ENCODE results near the gene MORC1.

MORC1 gene, protein sequence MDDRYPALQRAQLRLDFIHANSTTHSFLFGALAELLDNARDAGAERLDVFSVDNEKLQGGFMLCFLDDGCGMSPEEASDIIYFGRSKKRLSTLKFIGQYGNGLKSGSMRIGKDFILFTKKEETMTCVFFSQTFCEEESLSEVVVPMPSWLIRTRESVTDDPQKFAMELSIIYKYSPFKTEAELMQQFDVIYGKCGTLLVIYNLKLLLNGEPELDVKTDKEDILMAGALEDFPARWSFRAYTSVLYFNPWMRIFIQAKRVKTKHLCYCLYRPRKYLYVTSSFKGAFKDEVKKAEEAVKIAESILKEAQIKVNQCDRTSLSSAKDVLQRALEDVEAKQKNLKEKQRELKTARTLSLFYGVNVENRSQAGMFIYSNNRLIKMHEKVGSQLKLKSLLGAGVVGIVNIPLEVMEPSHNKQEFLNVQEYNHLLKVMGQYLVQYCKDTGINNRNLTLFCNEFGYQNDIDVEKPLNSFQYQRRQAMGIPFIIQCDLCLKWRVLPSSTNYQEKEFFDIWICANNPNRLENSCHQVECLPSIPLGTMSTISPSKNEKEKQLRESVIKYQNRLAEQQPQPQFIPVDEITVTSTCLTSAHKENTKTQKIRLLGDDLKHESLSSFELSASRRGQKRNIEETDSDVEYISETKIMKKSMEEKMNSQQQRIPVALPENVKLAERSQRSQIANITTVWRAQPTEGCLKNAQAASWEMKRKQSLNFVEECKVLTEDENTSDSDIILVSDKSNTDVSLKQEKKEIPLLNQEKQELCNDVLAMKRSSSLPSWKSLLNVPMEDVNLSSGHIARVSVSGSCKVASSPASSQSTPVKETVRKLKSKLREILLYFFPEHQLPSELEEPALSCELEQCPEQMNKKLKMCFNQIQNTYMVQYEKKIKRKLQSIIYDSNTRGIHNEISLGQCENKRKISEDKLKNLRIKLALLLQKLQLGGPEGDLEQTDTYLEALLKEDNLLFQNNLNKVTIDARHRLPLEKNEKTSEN

DNA sequence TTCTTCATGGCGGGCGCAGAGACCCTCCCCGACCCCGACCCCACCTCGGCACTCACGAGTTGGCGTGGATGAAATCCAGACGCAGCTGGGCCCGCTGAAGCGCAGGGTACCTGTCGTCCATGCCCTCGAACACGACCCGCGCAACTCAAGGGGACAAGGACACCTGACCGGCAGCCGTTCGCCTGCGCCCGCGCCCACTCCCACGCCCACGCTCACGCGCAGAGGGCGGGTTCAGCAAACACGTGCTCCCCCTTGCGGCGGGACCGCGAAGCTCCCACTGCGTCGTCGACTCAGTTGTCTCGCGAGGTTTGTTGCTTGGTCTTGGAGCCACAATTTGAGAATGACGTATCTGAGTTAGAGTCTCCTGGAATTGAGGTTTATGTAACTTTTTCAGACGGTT, at the start of gene MORC1:
TSS of gene MORC1 (minus strand) at position 196 of the 400 bp plus-strand sequence. CDS start at position 121, 75 bp downstream.
- Histone ChIP-seq H3K4me3 (ENCODE audit: low read length) (no peak within 1 kb of the TSS), H3K9me3 (ENCODE audit: control insufficient read depth, low read depth, low read length) (no peaks in the 10 kb centered on the region), H3K27ac (ENCODE audit: low read length) (no peak within 1 kb of the TSS), H3K27me3 (ENCODE audit: control insufficient read depth, insufficient read depth, low read length) (no peaks in the 10 kb centered on the region), H3K9ac (ENCODE audit: low read length) (no peak within 1 kb of the TSS), H3K4me1 (ENCODE audit: control insufficient read depth, low read depth, low read length) (no peaks in the 10 kb centered on the region), H3K36me3 (ENCODE audit: control insufficient read depth, low read depth, low read length) (no peaks in the 10 kb centered on the region)

DNA sequence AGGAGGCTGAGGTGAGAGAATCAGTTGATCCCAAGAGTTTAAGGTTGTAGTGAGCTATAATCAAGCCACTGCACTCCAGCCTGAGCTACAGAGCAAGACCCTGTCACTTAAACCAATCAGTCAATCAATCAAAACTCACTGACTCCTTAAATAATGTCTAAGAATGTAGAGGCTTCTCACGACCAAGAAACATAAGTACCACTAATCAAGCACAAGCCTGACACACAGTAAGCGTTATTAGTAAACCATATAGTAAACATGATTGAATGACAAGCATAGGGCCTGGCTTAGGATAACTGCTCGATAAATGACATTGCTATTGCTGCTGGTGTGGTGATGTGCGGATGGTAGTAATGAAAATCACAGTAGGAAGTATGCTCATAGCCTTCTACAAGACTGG, 48.0 kb upstream of the MORC1 start:
- Histone ChIP-seq H3K27ac (ENCODE audit: low read length) (no peak overlapping the region), H3K9ac (ENCODE audit: low read length) (no peak overlapping the region), H3K4me3 (ENCODE audit: low read length) (no peak overlapping the region), H3K4me1 (ENCODE audit: control insufficient read depth, low read depth, low read length) (peaks cover 3% of the 10 kb centered on the region), H3K9me3 (ENCODE audit: control insufficient read depth, low read depth, low read length) (no peaks in the 10 kb centered on the region), H3K27me3 (ENCODE audit: control insufficient read depth, insufficient read depth, low read length) (no peaks in the 10 kb centered on the region), H3K36me3 (ENCODE audit: control insufficient read depth, low read depth, low read length) (no peaks in the 10 kb centered on the region)

DNA sequence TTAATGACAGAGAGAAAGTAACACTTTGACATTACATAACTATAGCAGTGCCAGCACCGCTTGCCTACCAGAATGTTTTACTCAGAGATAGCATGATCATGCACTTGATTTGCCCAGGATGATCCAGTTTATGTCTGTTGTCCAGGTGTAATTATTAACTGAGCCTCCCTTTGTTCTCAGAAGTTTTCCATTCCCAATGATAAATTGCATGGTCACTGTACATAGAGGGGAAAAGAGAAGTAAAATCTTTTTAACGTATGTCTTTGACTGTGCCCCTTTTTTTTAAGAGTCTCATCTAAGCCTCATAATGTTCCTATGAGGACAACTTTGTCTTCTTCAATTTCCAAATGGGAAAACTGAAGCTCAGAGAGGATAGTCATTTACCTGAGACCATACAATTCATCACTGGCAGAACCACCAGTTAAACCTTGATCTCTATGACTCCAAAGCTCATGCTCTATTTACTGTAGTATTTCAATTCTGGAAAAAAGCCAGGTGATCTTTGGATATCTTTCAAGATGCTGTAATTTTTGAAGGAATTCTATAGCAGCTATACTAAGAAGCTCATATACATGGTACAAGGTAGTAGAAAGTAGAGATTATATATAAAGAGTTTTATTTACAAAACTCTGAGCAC, 43.7 kb upstream of the MORC1 start:
- no peaks in the 10 kb centered on the region for H3K4me1 ChIP-seq (ENCODE audit: control insufficient read depth, low read depth, low read length)
- no peak overlapping the region for H3K9ac ChIP-seq (ENCODE audit: low read length)
- H3K9me3 ChIP-seq (ENCODE audit: control insufficient read depth, low read depth, low read length) = no peaks in the 10 kb centered on the region
- no peaks in the 10 kb centered on the region for H3K27me3 ChIP-seq (ENCODE audit: control insufficient read depth, insufficient read depth, low read length)
- H3K4me3 ChIP-seq (ENCODE audit: low read length) = no peak overlapping the region
- H3K36me3 ChIP-seq (ENCODE audit: control insufficient read depth, low read depth, low read length) = no peaks in the 10 kb centered on the region
- H3K27ac ChIP-seq (ENCODE audit: low read length) = no peak overlapping the region

DNA sequence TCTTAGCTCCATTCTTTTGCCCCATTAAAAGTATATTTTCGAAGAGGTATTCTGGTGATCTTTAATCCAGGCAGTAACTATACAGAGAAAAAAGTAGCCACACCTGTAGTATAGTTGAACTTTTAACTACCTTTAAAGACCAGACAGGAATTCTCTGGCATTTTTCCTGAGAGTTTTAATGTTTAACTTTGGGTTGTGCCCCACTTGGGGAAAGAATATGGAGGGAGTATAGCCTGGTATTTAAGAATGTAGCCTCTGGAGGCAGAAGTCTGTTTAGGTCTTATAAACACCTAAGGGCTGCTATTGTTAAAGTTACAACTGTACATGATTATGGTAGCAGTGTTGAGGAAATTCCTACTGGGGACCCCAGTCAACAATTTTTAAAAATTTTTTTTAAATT, 37.9 kb upstream of the MORC1 start:
- Histone ChIP-seq H3K9ac (ENCODE audit: low read length) (no peak overlapping the region), H3K9me3 (ENCODE audit: control insufficient read depth, low read depth, low read length) (no peaks in the 10 kb centered on the region), H3K4me3 (ENCODE audit: low read length) (no peak overlapping the region), H3K27me3 (ENCODE audit: control insufficient read depth, insufficient read depth, low read length) (no peaks in the 10 kb centered on the region), H3K27ac (ENCODE audit: low read length) (no peak overlapping the region), H3K36me3 (ENCODE audit: control insufficient read depth, low read depth, low read length) (no peaks in the 10 kb centered on the region), H3K4me1 (ENCODE audit: control insufficient read depth, low read depth, low read length) (no peaks in the 10 kb centered on the region)

DNA sequence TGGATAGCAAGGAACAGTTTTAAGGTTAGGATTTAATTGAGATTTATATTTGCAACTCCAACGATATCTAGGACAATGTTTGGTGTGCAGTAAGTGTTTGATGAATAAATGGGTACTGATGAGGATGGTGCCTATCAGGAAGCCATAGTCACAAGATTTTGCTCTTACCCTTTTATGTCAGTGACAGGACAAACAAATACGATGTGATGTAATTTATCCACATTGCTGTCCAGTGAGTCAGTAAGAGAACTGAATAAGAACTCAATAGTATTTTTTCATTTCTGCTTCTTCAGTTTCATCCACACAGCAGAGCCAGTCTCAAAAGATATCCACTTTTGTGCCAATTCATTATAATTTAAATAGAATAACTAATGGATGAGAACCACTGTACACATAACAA, 37.0 kb upstream of the MORC1 start:
- Histone ChIP-seq H3K9me3 (ENCODE audit: control insufficient read depth, low read depth, low read length) (no peaks in the 10 kb centered on the region), H3K4me3 (ENCODE audit: low read length) (no peak overlapping the region), H3K36me3 (ENCODE audit: control insufficient read depth, low read depth, low read length) (no peaks in the 10 kb centered on the region), H3K4me1 (ENCODE audit: control insufficient read depth, low read depth, low read length) (no peaks in the 10 kb centered on the region), H3K27me3 (ENCODE audit: control insufficient read depth, insufficient read depth, low read length) (no peaks in the 10 kb centered on the region), H3K27ac (ENCODE audit: low read length) (no peak overlapping the region), H3K9ac (ENCODE audit: low read length) (no peak overlapping the region)

DNA sequence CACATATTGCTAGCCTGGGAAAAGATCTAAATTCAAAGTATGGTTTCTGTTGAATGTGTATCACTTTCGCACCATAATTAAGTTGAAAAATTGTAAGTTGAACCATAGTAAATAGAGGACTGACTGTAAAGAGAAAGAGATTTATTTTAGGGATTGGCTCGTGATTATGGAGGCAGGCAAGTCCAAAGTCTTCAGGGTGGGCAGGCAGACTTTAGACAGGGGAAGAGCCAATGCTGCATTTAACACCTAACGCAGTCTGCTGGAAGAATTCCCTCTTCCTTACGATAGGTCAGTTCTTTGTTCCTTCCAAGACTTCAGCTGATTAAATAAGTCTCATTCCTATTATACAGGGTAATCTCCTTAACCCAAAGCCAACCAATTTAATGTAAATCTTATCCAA, 34.4 kb upstream of the MORC1 start:
- peaks cover 5% of the 10 kb centered on the region for H3K4me1 ChIP-seq (ENCODE audit: control insufficient read depth, low read depth, low read length)
- no peak overlapping the region for H3K27ac ChIP-seq (ENCODE audit: low read length)
- no peaks in the 10 kb centered on the region for H3K36me3 ChIP-seq (ENCODE audit: control insufficient read depth, low read depth, low read length)
- no peaks in the 10 kb centered on the region for H3K27me3 ChIP-seq (ENCODE audit: control insufficient read depth, insufficient read depth, low read length)
- H3K9me3 ChIP-seq (ENCODE audit: control insufficient read depth, low read depth, low read length) = no peaks in the 10 kb centered on the region
- no peak overlapping the region for H3K4me3 ChIP-seq (ENCODE audit: low read length)
- no peak overlapping the region for H3K9ac ChIP-seq (ENCODE audit: low read length)

DNA sequence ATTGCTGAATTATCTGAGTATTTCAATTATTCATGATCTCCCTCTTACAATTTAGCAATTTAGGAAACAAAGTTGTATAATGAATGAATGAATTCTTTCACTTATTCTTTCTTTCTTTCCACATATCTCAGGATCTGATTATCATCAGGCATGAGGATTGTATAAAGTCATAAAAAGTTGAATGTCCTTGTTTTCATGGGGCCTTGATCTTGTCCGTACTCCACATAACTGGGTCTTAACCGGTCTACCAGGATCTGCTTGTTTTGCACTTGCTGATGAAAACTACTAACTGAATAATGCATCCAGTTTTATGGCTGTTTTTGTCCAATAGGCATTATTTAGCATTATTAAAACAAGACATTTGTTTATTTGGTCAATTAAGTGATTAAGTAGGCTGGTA, 31.1 kb upstream of the MORC1 start:
- Histone ChIP-seq H3K9me3 (ENCODE audit: control insufficient read depth, low read depth, low read length) (no peaks in the 10 kb centered on the region), H3K4me3 (ENCODE audit: low read length) (no peak overlapping the region), H3K9ac (ENCODE audit: low read length) (no peak overlapping the region), H3K4me1 (ENCODE audit: control insufficient read depth, low read depth, low read length) (peaks cover 5% of the 10 kb centered on the region), H3K36me3 (ENCODE audit: control insufficient read depth, low read depth, low read length) (no peaks in the 10 kb centered on the region), H3K27me3 (ENCODE audit: control insufficient read depth, insufficient read depth, low read length) (no peaks in the 10 kb centered on the region), H3K27ac (ENCODE audit: low read length) (no peak overlapping the region)

DNA sequence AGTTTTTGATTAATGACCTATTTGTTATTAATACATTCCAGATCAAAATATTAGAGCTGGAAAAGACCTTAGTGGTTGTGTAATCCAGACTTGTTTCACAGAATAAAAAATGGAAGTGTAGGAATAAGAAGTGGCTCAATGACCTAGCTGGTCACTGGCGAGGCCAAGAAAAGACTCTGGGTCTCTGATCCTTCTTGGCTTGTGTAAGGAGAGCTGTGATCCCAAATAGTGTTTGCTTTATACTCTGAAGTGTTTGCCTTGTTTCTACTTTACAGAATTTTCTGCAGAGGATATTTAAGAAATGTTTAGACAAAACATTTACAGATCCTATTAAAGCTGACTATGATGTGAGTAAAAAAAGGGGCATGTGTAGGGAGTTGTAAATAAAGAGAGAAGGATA, 25.7 kb upstream of the MORC1 start:
- H3K9ac ChIP-seq (ENCODE audit: low read length) = no peak overlapping the region

DNA sequence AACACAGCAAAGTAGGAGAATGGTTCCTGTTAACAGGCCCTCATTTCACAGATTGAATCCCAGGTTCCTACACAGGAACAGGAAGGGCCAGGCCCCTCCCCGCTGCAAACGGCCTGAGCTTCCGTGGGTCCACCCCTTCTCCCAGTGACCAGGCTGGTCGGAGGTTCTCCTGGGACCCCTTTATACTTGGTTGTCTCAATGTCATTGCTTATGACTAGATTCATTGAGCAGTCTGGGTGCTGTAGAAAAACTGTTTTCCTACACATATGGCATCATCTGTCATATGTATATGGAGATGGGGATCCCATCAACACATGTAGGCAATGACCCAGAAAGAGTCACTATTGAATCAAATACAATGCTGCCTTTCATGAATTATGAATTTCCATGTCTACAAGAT, 22.4 kb upstream of the MORC1 start:
- Histone ChIP-seq H3K4me3 (ENCODE audit: low read length) (no peak overlapping the region), H3K9ac (ENCODE audit: low read length) (no peak overlapping the region), H3K27ac (ENCODE audit: low read length) (no peak overlapping the region), H3K4me1 (ENCODE audit: control insufficient read depth, low read depth, low read length) (no peaks in the 10 kb centered on the region), H3K36me3 (ENCODE audit: control insufficient read depth, low read depth, low read length) (no peaks in the 10 kb centered on the region), H3K9me3 (ENCODE audit: control insufficient read depth, low read depth, low read length) (no peaks in the 10 kb centered on the region), H3K27me3 (ENCODE audit: control insufficient read depth, insufficient read depth, low read length) (no peaks in the 10 kb centered on the region)

More for the DNA sequence above, 25.7 kb upstream of the MORC1 start:
- H3K9me3 ChIP-seq (ENCODE audit: control insufficient read depth, low read depth, low read length) = no peaks in the 10 kb centered on the region
- H3K36me3 ChIP-seq (ENCODE audit: control insufficient read depth, low read depth, low read length) = no peaks in the 10 kb centered on the region
- no peak overlapping the region for H3K27ac ChIP-seq (ENCODE audit: low read length)
- H3K4me1 ChIP-seq (ENCODE audit: control insufficient read depth, low read depth, low read length) = peaks cover 5% of the 10 kb centered on the region
- no peak overlapping the region for H3K4me3 ChIP-seq (ENCODE audit: low read length)
- no peaks in the 10 kb centered on the region for H3K27me3 ChIP-seq (ENCODE audit: control insufficient read depth, insufficient read depth, low read length)

DNA sequence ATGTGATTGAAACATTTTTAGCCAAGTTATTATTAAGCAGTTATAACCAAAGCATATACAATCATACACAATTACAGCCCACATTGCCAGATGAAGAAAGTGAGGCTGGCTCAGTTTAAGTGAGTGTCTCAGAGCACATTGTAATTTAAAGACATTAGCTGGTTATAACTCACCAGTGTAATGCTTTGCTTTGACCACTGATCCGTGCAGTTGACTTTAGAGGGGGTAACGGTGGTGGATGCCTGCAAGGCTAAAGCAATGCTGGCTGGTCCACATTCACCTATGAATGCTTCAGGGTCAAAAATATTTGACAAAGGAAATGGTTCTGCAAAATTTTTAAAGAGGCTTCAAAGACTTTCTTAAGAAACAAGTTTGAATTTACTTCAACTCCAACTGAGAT, 19.8 kb upstream of the MORC1 start:
- no peak overlapping the region for H3K27ac ChIP-seq (ENCODE audit: low read length)
- H3K4me1 ChIP-seq (ENCODE audit: control insufficient read depth, low read depth, low read length) = no peaks in the 10 kb centered on the region
- H3K9me3 ChIP-seq (ENCODE audit: control insufficient read depth, low read depth, low read length) = no peaks in the 10 kb centered on the region
- H3K36me3 ChIP-seq (ENCODE audit: control insufficient read depth, low read depth, low read length) = no peaks in the 10 kb centered on the region
- H3K9ac ChIP-seq (ENCODE audit: low read length) = no peak overlapping the region
- no peak overlapping the region for H3K4me3 ChIP-seq (ENCODE audit: low read length)
- no peaks in the 10 kb centered on the region for H3K27me3 ChIP-seq (ENCODE audit: control insufficient read depth, insufficient read depth, low read length)

DNA sequence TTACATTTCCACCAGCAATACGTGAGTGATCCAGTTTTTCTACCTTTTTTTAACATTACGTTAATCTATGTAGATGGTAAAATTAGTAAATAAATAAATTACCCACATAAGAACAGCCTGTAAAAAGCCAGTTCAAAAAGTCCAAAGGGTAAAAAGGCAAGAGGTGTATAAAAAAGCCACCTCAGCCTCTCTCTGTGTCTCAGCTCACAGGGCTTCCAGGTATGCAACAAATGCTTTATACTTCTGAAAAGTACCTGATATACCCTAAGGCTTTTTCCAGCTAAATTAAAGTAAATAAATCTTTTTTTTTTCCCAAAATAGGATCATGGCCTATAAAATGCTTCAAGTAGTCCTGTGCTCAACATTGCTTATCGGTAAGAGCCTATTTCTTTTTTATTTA, 18.6 kb upstream of the MORC1 start, which contains the start of gene C3orf85:
TSS of gene C3orf85 (plus strand) at position 197 of the 400 bp plus-strand sequence. CDS start at position 326, 129 bp downstream.
- Histone ChIP-seq H3K9me3 (ENCODE audit: control insufficient read depth, low read depth, low read length) (no peaks in the 10 kb centered on the region), H3K36me3 (ENCODE audit: control insufficient read depth, low read depth, low read length) (no peaks in the 10 kb centered on the region), H3K9ac (ENCODE audit: low read length) (no peak within 1 kb of the TSS), H3K4me3 (ENCODE audit: low read length) (no peak within 1 kb of the TSS), H3K4me1 (ENCODE audit: control insufficient read depth, low read depth, low read length) (no peaks in the 10 kb centered on the region), H3K27me3 (ENCODE audit: control insufficient read depth, insufficient read depth, low read length) (no peaks in the 10 kb centered on the region), H3K27ac (ENCODE audit: low read length) (no peak within 1 kb of the TSS)
